AG04450 (cell line): ENCODE results near the gene VAV3. TPM values are rescaled to one million over a fixed set of nuclear protein-coding genes. Genes with fewer than 3 reads are reported as not detected.

Experiments
- CTCF ChIA-PET: fragments of 300-600, 350-600 bp; formaldehyde crosslinking; extraction: SDS; loops from one replicate; lab custom pipeline; 2022; ENCODE audit warnings: antibody characterized with exemption, inconsistent platforms; lab: Charles Lee
- POLR2A ChIA-PET: fragments of 350-600 bp; formaldehyde crosslinking; extraction: SDS; loops from one replicate; lab custom pipeline; 2021; ENCODE audit warnings: antibody characterized with exemption, inconsistent platforms; lab: Yijun Ruan, JAX
- DNase-seq: peaks from one replicate; pipeline ENCODE4 v3.0.0-alpha.2; 2011; ENCODE audit warnings: low read depth, low spot score
- H3K27ac ChIP-seq: one replicate; pipeline ENCODE4 v1.5.1; 2012; ENCODE audit warnings: low read depth, low read length, control low read depth
- H3K27me3 ChIP-seq: one replicate; pipeline ENCODE4 v1.6.0; 2012; ENCODE audit warnings: low read length; ENCODE audit not compliant: control insufficient read depth, insufficient read depth
- H3K4me3 ChIP-seq: 2 replicates; pipeline ENCODE4 v1.5.1; 2011; ENCODE audit warnings: mild to moderate bottlenecking, low read depth, low read length, control low read depth
- H3K9me3 ChIP-seq: 2 replicates; pipeline ENCODE4 v1.5.1; 2012; ENCODE audit warnings: low read length; ENCODE audit not compliant: control insufficient read depth, insufficient read depth
- polyA plus RNA-seq: library from polyadenylated mRNA; depleted of rRNA; stranded (reverse); fragments of >200 nt; gene quantifications from 2 replicates; pipeline ENCODE4 v1.2.3, GENCODE V29; 2011
- TF ChIP-seq, protein P1 (sequence below): IDR thresholded peaks from 2 replicates; pipeline ENCODE4 v1.5.1; 2011; ENCODE audit warnings: low read depth, low read length, control low read depth, inconsistent platforms

VAV3 gene
- polyA plus RNA-seq, 1 experiment: 0.02 TPM

DNA sequence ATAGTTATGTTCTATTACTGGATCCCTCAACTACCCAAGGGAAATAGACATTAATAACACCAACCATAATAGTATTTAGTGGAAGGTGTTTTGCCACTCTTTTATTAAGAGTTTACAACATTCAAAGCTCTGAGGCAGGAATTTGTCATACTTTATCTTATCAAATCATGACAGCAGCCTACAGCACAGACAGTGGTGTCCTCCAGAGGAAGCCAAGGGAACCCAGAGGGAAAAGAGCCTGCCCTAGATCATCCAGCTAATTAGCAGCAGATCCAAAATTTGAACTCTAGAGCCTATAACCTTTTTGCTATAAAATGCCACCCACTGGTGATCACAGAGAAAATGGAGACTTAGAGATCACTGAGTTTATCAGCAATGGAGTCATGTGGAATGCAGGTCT, 18.2 kb downstream of the VAV3 start:
- no peaks in the 10 kb centered on the region for H3K9me3 ChIP-seq
- no peak overlapping the region for H3K27ac ChIP-seq
- POLR2A ChIA-PET: no interaction called here
- H3K27me3 ChIP-seq: no peaks in the 10 kb centered on the region
- TF ChIP-seq, protein P1, sequence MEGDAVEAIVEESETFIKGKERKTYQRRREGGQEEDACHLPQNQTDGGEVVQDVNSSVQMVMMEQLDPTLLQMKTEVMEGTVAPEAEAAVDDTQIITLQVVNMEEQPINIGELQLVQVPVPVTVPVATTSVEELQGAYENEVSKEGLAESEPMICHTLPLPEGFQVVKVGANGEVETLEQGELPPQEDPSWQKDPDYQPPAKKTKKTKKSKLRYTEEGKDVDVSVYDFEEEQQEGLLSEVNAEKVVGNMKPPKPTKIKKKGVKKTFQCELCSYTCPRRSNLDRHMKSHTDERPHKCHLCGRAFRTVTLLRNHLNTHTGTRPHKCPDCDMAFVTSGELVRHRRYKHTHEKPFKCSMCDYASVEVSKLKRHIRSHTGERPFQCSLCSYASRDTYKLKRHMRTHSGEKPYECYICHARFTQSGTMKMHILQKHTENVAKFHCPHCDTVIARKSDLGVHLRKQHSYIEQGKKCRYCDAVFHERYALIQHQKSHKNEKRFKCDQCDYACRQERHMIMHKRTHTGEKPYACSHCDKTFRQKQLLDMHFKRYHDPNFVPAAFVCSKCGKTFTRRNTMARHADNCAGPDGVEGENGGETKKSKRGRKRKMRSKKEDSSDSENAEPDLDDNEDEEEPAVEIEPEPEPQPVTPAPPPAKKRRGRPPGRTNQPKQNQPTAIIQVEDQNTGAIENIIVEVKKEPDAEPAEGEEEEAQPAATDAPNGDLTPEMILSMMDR: no peak
- H3K4me3 ChIP-seq: no peak overlapping the region
- no peak for DNase-seq
- CTCF ChIA-PET: no interaction called here

DNA sequence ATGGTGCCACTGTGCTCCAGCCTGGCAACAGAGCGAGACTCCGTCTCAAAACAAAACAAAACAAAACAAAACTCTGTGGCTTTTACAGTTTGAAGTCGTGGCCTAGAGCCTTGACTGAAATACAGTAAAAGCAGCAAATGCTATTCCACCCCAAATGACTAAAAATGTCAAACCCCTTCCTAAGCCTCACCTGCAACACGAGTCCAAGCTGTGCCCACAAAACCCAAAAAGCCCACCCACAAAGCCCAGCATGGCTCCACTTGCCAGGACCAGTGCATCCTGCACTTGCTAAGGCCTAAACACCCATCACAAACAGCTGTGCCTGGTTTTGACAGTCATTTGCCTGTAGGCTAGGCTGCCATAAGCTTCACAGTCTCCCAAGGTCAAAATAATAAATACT, 21.3 kb downstream of the VAV3 start:
- H3K4me3 ChIP-seq: no peak overlapping the region
- no peaks in the 10 kb centered on the region for H3K9me3 ChIP-seq
- TF ChIP-seq, protein P1: no peak
- no peaks in the 10 kb centered on the region for H3K27me3 ChIP-seq
- CTCF ChIA-PET: no interaction called here
- no peak for DNase-seq
- no peak overlapping the region for H3K27ac ChIP-seq
- POLR2A ChIA-PET: no interaction called here

GRCh38 chr1:107942814-107943213, 22.2 kb downstream of the VAV3 start:
- H3K27ac ChIP-seq: no peak overlapping the region
- H3K9me3 ChIP-seq: no peaks in the 10 kb centered on the region
- TF ChIP-seq, protein P1: no peak
- CTCF ChIA-PET: no interaction called here
- no peak overlapping the region for H3K4me3 ChIP-seq
- no peaks in the 10 kb centered on the region for H3K27me3 ChIP-seq
- DNase-seq: no peak
- POLR2A ChIA-PET: no interaction called here

GRCh38 chr1:107941531-107941930, 23.4 kb downstream of the VAV3 start:
- no peak for DNase-seq
- Histone ChIP-seq H3K27ac (no peak overlapping the region), H3K4me3 (no peak overlapping the region), H3K9me3 (no peaks in the 10 kb centered on the region), H3K27me3 (no peaks in the 10 kb centered on the region)
- CTCF ChIA-PET: no interaction called here
- TF ChIP-seq, protein P1: no peak
- POLR2A ChIA-PET: no interaction called here

DNA sequence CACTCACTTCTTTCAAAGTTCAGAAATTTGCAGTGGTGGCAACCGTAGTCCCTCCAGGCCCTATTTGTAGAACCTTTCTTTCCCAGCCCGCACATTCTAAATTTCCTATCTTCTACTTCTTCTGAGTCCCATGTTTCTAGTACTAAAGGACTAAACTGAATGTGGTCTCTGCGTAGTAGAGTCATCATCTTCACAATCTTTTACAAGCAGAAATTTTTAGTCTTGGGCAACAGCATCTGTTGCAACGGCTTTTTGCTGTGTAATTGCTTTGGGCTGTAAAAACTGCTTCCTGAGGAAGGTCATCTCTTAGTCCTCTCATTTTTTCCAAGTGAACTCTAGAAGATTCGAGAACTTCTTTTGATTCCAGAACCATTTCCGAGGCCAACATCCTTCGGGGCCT, 23.9 kb downstream of the VAV3 start:
- Histone ChIP-seq H3K27ac (no peak overlapping the region), H3K9me3 (no peaks in the 10 kb centered on the region), H3K27me3 (no peaks in the 10 kb centered on the region), H3K4me3 (no peak overlapping the region)
- ChIA-PET CTCF (no interaction called here), POLR2A (no interaction called here)
- TF ChIP-seq, protein P1: no peak
- DNase-seq: no peak
